Ovary (tissue), 3 donors: ENCODE measurements around the gene MRTFA.

Source experiments
- EP300 ChIP-seq: sonication (generic); formaldehyde crosslinking; IDR thresholded peaks from one replicate; pipeline ENCODE4 v1.6.1; 2017; ENCODE audit warnings: antibody characterized with exemption
- TF ChIP-seq, protein P1 (sequence below), 3 donors: fragments of 450-650 bp in 2 of 3; fragments of 200-600 bp in 1 of 3; IDR thresholded peaks; one replicate each; pipeline versions ENCODE4 v1.5.1 to v1.8.0; 2016 to 2022; ENCODE audit warnings: antibody characterized with exemption in 3 of 3, mild to moderate bottlenecking in 1 of 3
- donor health status: DM: no; HTN: no; CAD: no.

GRCh38 chr22:40645579-40646197 lies 9.2 kb upstream of the MRTFA start:
- TF ChIP-seq, protein P1, sequence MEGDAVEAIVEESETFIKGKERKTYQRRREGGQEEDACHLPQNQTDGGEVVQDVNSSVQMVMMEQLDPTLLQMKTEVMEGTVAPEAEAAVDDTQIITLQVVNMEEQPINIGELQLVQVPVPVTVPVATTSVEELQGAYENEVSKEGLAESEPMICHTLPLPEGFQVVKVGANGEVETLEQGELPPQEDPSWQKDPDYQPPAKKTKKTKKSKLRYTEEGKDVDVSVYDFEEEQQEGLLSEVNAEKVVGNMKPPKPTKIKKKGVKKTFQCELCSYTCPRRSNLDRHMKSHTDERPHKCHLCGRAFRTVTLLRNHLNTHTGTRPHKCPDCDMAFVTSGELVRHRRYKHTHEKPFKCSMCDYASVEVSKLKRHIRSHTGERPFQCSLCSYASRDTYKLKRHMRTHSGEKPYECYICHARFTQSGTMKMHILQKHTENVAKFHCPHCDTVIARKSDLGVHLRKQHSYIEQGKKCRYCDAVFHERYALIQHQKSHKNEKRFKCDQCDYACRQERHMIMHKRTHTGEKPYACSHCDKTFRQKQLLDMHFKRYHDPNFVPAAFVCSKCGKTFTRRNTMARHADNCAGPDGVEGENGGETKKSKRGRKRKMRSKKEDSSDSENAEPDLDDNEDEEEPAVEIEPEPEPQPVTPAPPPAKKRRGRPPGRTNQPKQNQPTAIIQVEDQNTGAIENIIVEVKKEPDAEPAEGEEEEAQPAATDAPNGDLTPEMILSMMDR (IDR thresholded peaks at IDR 0.05), result no peak
- no peak for TF ChIP-seq EP300
